ENCODE data around the gene ARHGAP26. TPM values are rescaled to one million over a fixed set of nuclear protein-coding genes. Genes with fewer than 3 reads are reported as not detected.
A peak's percentile ranks its signal among the peaks of the same experiment; 100 is the strongest.

ARHGAP26 gene
- total RNA-seq, 4 donors from 2014 or later: 12.4 to 49.5 (median 31.8) TPM

GRCh38 chr5:142837081-142837725 is 67.0 kb downstream of the ARHGAP26 start:
- Histone ChIP-seq H3K36me3 (no peaks in the 10 kb centered on the region), H3K4me3 (no peak overlapping the region), H3K27me3 (no peaks in the 10 kb centered on the region), H3K9me3 (no peaks in the 10 kb centered on the region), H3K4me1 (peaks cover 6 to 12% of the 10 kb centered on the region in 2 donors), H3K27ac (no peak overlapping the region)
- TF ChIP-seq CTCF (IDR thresholded peaks at IDR 0.05) (no peak), POLR2A (IDR thresholded peaks at IDR 0.05) (no peak)
- intact Hi-C loops (cut with DNase I; ENCODE audit: low total_unique reads): no loop called here
- DNase-seq: no peak

DNA sequence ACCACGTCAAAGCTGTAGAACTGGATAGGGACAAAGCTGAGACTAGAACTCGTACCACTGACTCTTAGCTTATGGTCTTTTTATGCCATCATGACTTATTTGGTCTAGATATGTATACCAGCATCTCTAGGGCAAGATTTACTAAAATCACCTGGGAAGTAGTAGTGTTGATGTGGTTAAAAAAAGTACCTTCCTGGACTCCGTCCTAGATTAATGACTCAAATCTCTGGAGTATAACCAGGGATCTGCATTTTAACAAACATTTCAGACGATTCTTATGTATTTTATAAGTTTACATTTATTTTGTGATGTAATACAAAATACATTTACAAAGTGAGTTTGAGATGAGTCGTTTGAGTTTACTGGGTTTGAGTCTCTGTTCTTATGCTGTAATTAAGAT is 68.7 kb downstream of the ARHGAP26 start:
- TF ChIP-seq POLR2A (IDR thresholded peaks at IDR 0.05) (no peak), CTCF (IDR thresholded peaks at IDR 0.05) (no peak)
- intact Hi-C loops (cut with DNase I; ENCODE audit: low total_unique reads): no loop called here
- H3K9me3 ChIP-seq: no peaks in the 10 kb centered on the region
- H3K36me3 ChIP-seq: no peaks in the 10 kb centered on the region
- peaks cover 6 to 14% of the 10 kb centered on the region in 2 donors for H3K4me1 ChIP-seq
- H3K4me3 ChIP-seq: no peak overlapping the region
- DNase-seq: no peak
- no peaks in the 10 kb centered on the region for H3K27me3 ChIP-seq
- peak overlapping the region; percentile 78 to 80 for H3K27ac ChIP-seq

DNA sequence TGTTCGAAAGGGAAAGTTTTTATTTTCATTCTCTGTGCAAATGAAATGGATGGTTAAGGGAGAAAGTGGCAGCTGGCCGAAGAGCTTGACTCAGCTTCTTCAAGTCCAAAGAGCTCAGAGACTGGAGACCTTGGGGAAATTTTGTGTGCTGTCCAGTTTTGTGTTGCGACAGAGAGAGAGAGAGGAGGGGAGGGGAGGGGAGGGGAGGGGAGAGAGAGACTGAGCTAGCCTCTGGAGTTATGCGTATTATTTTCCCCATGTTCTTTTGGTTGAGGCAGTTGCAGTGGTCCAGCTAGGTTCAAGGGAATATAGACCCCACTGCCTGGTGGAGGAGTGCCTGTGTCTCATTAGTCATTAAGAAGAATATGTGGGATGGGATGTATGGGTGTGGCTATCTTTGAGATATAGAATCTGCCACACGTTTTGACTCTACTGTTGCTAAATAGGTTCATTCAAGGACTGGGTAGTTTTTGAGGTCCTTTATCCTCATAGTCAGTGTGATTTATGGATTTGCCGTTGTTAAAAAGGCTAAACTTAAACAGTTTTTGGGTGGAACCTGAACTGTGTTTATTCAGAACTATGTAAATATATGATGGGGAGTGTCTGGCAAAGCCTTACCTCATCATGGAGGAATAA is 69.7 kb downstream of the ARHGAP26 start:
- no peak overlapping the region for H3K4me3 ChIP-seq
- no peaks in the 10 kb centered on the region for H3K36me3 ChIP-seq
- H3K4me1 ChIP-seq: peaks cover 6 to 13% of the 10 kb centered on the region in 2 donors
- TF ChIP-seq POLR2A (IDR thresholded peaks at IDR 0.05) (no peak), CTCF (IDR thresholded peaks at IDR 0.05) (no peak)
- intact Hi-C loops (cut with DNase I; ENCODE audit: low total_unique reads): no loop called here
- H3K27ac ChIP-seq: peak overlapping the region; percentile 78 to 80
- DNase-seq: peak; percentile 83 to 88
- H3K27me3 ChIP-seq: no peaks in the 10 kb centered on the region
- no peaks in the 10 kb centered on the region for H3K9me3 ChIP-seq

DNA sequence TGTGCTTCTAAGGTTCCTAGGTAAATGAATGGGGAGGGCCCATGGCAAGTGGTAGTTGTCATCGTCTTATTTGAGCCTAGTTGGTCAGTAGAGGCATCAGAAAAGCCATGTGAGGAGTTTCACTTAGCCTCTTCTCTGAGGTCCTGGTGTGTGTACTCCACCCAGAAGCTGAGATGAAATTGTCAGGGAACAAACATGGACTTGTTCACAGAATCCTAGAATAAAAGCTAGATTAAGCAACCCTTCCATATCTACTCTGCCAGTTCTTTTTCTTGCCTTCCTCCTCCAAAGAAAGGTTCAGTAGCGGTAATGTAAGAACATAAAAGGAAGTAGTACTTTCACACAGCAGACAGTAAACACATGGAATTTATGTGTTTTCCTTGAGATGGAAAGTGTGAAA is 70.4 kb downstream of the ARHGAP26 start:
- Histone ChIP-seq H3K27me3 (no peaks in the 10 kb centered on the region), H3K36me3 (no peaks in the 10 kb centered on the region), H3K27ac (peak overlapping the region; percentile 78 to 80), H3K4me3 (no peak overlapping the region), H3K9me3 (no peaks in the 10 kb centered on the region), H3K4me1 (peaks cover 6 to 13% of the 10 kb centered on the region in 2 donors)
- DNase-seq: no peak
- intact Hi-C loops (cut with DNase I; ENCODE audit: low total_unique reads): no loop called here
- TF ChIP-seq POLR2A (IDR thresholded peaks at IDR 0.05) (no peak), CTCF (IDR thresholded peaks at IDR 0.05) (no peak)

DNA sequence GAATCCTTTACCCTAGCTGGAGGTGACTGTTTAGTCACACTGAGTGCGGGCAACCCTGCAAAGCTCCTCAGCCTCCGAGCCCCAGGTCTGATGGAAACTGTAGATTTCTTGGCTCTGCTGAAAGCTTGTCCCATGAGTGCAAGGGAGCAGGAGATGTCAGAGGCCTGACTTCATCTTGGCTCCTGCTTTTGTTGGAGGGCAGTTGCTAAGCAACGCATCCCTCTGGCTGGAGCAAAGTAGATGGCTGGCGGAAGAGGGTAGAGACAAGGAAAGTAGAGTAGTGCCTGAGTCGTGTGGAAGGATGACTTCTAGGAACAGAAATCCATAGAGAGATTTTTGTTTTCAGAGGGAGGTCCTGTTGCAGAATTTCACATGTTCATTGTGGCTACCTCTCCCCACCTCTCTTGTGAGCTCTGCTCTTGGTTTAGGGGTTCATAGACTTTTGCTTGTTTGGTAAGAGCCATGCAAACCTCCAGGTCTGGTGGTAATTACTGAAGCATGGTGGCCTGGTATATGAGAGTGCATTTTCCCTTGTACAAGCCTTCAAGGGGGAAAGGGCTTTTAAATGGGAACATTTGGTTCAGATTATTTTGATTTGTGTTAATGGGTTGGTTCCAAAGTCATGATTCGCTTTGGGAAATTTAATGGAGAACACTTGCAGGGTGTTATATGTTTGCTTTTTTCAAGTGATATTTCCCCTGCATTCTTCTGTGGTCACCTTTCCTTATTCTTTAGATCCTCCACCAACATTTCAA is 71.5 kb downstream of the ARHGAP26 start:
- TF ChIP-seq POLR2A (IDR thresholded peaks at IDR 0.05) (no peak), CTCF (IDR thresholded peaks at IDR 0.05) (no peak)
- H3K27me3 ChIP-seq: no peaks in the 10 kb centered on the region
- H3K4me1 ChIP-seq: peaks cover 6 to 13% of the 10 kb centered on the region in 2 donors
- peak; percentile 73 to 80 for DNase-seq
- no peaks in the 10 kb centered on the region for H3K9me3 ChIP-seq
- intact Hi-C loops (cut with DNase I; ENCODE audit: low total_unique reads): no loop called here
- H3K4me3 ChIP-seq: no peak overlapping the region
- H3K27ac ChIP-seq: peak overlapping the region; percentile 78 to 80
- H3K36me3 ChIP-seq: no peaks in the 10 kb centered on the region
